ENCODE results near the gene TC2N.

TC2N gene

GRCh38 chr14:91748049-91748448 is 119.3 kb downstream of the TC2N start:
- TF ChIP-seq ZNF8 (CRISPR knock-in tag; IDR thresholded peaks at IDR 0.05) = no peak
- no peak for TF ChIP-seq POU6F1 (CRISPR knock-in tag; IDR thresholded peaks at IDR 0.05; ENCODE audit: borderline replicate concordance, low read depth)
- no peak for TF ChIP-seq ZNF70 (CRISPR knock-in tag; IDR thresholded peaks at IDR 0.05)
- TF ChIP-seq OSR1 (CRISPR knock-in tag; IDR thresholded peaks at IDR 0.05) = no peak
- no peak for TF ChIP-seq CSDC2 (CRISPR knock-in tag; IDR thresholded peaks at IDR 0.05)
- TF ChIP-seq SNAI2 (CRISPR knock-in tag; IDR thresholded peaks at IDR 0.05) = no peak
- no peak for TF ChIP-seq CREB5 (CRISPR knock-in tag; IDR thresholded peaks at IDR 0.05; ENCODE audit: low read depth)
- TF ChIP-seq RARB (CRISPR knock-in tag; IDR thresholded peaks at IDR 0.05) = no peak
- no peak for TF ChIP-seq PATZ1 (CRISPR knock-in tag; IDR thresholded peaks at IDR 0.05; ENCODE audit: borderline replicate concordance)
- no peak for TF ChIP-seq GLIS3 (CRISPR knock-in tag; IDR thresholded peaks at IDR 0.05)
- no peak for TF ChIP-seq TCF4 (CRISPR knock-in tag; IDR thresholded peaks at IDR 0.05; ENCODE audit: borderline replicate concordance)
- no peak for TF ChIP-seq ESRRG (CRISPR knock-in tag; IDR thresholded peaks at IDR 0.05)
- TF ChIP-seq PPARA (CRISPR knock-in tag; IDR thresholded peaks at IDR 0.05; ENCODE audit: borderline replicate concordance) = no peak
- no peak for TF ChIP-seq ZFP30 (CRISPR knock-in tag; IDR thresholded peaks at IDR 0.05)
- ATAC-seq = no peak

- ATAC-seq = no peak
- no peak for TF ChIP-seq ZNF565 (CRISPR knock-in tag; conservative IDR thresholded peaks at IDR 0.05; ENCODE audit: low read depth)
- no peak for TF ChIP-seq ZFP3 (CRISPR knock-in tag; IDR thresholded peaks at IDR 0.05)
- TF ChIP-seq ESRRG (CRISPR knock-in tag; IDR thresholded peaks at IDR 0.05) = no peak
- TF ChIP-seq CREB5 (CRISPR knock-in tag; IDR thresholded peaks at IDR 0.05; ENCODE audit: low read depth) = no peak
- TF ChIP-seq ZNF8 (CRISPR knock-in tag; IDR thresholded peaks at IDR 0.05) = no peak
- TF ChIP-seq SNAI2 (CRISPR knock-in tag; IDR thresholded peaks at IDR 0.05) = no peak
- TF ChIP-seq TCF4 (CRISPR knock-in tag; IDR thresholded peaks at IDR 0.05; ENCODE audit: borderline replicate concordance) = no peak
- TF ChIP-seq OSR1 (CRISPR knock-in tag; IDR thresholded peaks at IDR 0.05) = no peak
- no peak for TF ChIP-seq CSRNP3 (CRISPR knock-in tag; IDR thresholded peaks at IDR 0.05)
- no peak for TF ChIP-seq CSDC2 (CRISPR knock-in tag; IDR thresholded peaks at IDR 0.05)
- no peak for TF ChIP-seq POU6F1 (CRISPR knock-in tag; IDR thresholded peaks at IDR 0.05; ENCODE audit: borderline replicate concordance, low read depth)
- TF ChIP-seq ARNTL (CRISPR knock-in tag; IDR thresholded peaks at IDR 0.05; ENCODE audit: borderline replicate concordance, low read depth) = no peak
- no peak for TF ChIP-seq PPARA (CRISPR knock-in tag; IDR thresholded peaks at IDR 0.05; ENCODE audit: borderline replicate concordance)
- no peak for TF ChIP-seq PATZ1 (CRISPR knock-in tag; IDR thresholded peaks at IDR 0.05; ENCODE audit: borderline replicate concordance)
- TF ChIP-seq ZFP30 (CRISPR knock-in tag; IDR thresholded peaks at IDR 0.05) = no peak
- no peak for TF ChIP-seq BACH2 (CRISPR knock-in tag; IDR thresholded peaks at IDR 0.05; ENCODE audit: borderline replicate concordance)
- TF ChIP-seq RARB (CRISPR knock-in tag; IDR thresholded peaks at IDR 0.05) = no peak
- TF ChIP-seq GLIS3 (CRISPR knock-in tag; IDR thresholded peaks at IDR 0.05) = no peak
These were observed 122.0 kb downstream of the TC2N start for GRCh38 chr14:91745344-91745743.

All from SK-N-SH treated with all-trans-retinoic acid at 6 μM for 48 hours (cell line).